Fibroblast of lung (primary cell): ENCODE measurements around the gene SCN4A. TPM values are rescaled to one million over a fixed set of nuclear protein-coding genes. Genes with fewer than 3 reads are reported as not detected.
A peak's percentile ranks its signal among the peaks of the same experiment; 100 is the strongest.
"Not testable (repeated sequence)": the region's sequence is repeated elsewhere in the genome, so short reads cannot be mapped to it uniquely, and the experiment has no call there.

Experiments used
- DNase-seq, 2 donors: peaks; one replicate each; pipeline versions ENCODE4 v3.0.0 to v3.0.0-alpha.2; 2010; ENCODE audit warnings: low read depth in 2 of 2
- H2AFZ ChIP-seq: 2 replicates; pipeline ENCODE4 v1.5.1; 2012; ENCODE audit warnings: low read length, control low read depth, inconsistent platforms
- H3K27ac ChIP-seq: 2 replicates; pipeline ENCODE4 v1.5.1; 2011; ENCODE audit warnings: low read length, control low read depth; ENCODE audit not compliant: insufficient read depth
- H3K27me3 ChIP-seq: 2 replicates; pipeline ENCODE4 v1.5.1; 2011; ENCODE audit warnings: mild to moderate bottlenecking, low read length; ENCODE audit not compliant: control insufficient read depth, insufficient read depth
- H3K36me3 ChIP-seq: 2 replicates; pipeline ENCODE4 v1.5.1; 2011; ENCODE audit warnings: low read length; ENCODE audit not compliant: control insufficient read depth, insufficient read depth
- H3K4me1 ChIP-seq: 2 replicates; pipeline ENCODE4 v1.5.1; 2011; ENCODE audit warnings: low read length; ENCODE audit not compliant: control insufficient read depth, insufficient read depth; ENCODE audit errors: extremely low read depth
- H3K4me2 ChIP-seq: 2 replicates; pipeline ENCODE4 v1.5.1; 2011; ENCODE audit warnings: low read length, control low read depth; ENCODE audit not compliant: insufficient read depth; ENCODE audit errors: extremely low read depth
- H3K4me3 ChIP-seq, 4 experiments: fragments of 200-600 bp in 1 of 4; sonication (generic) in 1 of 4; replicated peaks in 1 of 4; 2 replicates each; pipeline ENCODE4 v1.5.1; 2011 to 2016; ENCODE audit warnings: low read length in 4 of 4, low read depth in 3 of 4, mild to moderate bottlenecking in 3 of 4, control low read depth in 2 of 4, inconsistent platforms in 1 of 4, mixed read lengths in 1 of 4; ENCODE audit not compliant: insufficient read depth in 1 of 4; ENCODE audit errors: control extremely low read depth in 1 of 4
- H3K79me2 ChIP-seq: 2 replicates; pipeline ENCODE4 v1.5.1; 2012; ENCODE audit warnings: mild to moderate bottlenecking, low read length, inconsistent platforms; ENCODE audit not compliant: control insufficient read depth, insufficient read depth
- H3K9ac ChIP-seq: 2 replicates; pipeline ENCODE4 v1.5.1; 2011; ENCODE audit warnings: mild to moderate bottlenecking, low read length, control low read depth; ENCODE audit not compliant: insufficient read depth
- H3K9me3 ChIP-seq: 2 replicates; pipeline ENCODE4 v1.5.1; 2012; ENCODE audit warnings: low read depth, low read length; ENCODE audit not compliant: control insufficient read depth, insufficient read depth
- H4K20me1 ChIP-seq: 2 replicates; pipeline ENCODE4 v1.5.1; 2011; ENCODE audit warnings: low read length; ENCODE audit not compliant: control insufficient read depth, insufficient read depth; ENCODE audit errors: extremely low read depth
- polyA plus RNA-seq, 2 donors: library from polyadenylated mRNA; depleted of rRNA in 1 of 2; stranded (reverse) in 1 of 2; unstranded in 1 of 2; fragments of >200 nt; gene quantifications; 2 replicates each; pipeline ENCODE4 v1.2.1, GENCODE V29; 2011 to 2012; ENCODE audit warnings: missing spikeins in 1 of 2
- total RNA-seq: library from RNA; depleted of rRNA; stranded (reverse); fragments of >200 nt; gene quantifications from 2 replicates; pipeline ENCODE4 v1.2.1, GENCODE V29; 2014
- TF ChIP-seq, protein P1 (sequence below), 2 donors: IDR thresholded peaks in 1 of 2; conservative IDR thresholded peaks in 1 of 2; 1 replicate in 1 of 2; 2 replicates in 1 of 2; pipeline ENCODE4 v1.5.1; 2011 to 2012; ENCODE audit warnings: low read length in 2 of 2, control low read depth in 1 of 2, inconsistent platforms in 1 of 2, low read depth in 1 of 2, mild to moderate bottlenecking in 1 of 2

Gene SCN4A
- total and polyA plus RNA-seq, 2 donors (not counting 1 experiment from before 2014, with no cell fraction given) = 0.83 TPM; not detected in 1

DNA sequence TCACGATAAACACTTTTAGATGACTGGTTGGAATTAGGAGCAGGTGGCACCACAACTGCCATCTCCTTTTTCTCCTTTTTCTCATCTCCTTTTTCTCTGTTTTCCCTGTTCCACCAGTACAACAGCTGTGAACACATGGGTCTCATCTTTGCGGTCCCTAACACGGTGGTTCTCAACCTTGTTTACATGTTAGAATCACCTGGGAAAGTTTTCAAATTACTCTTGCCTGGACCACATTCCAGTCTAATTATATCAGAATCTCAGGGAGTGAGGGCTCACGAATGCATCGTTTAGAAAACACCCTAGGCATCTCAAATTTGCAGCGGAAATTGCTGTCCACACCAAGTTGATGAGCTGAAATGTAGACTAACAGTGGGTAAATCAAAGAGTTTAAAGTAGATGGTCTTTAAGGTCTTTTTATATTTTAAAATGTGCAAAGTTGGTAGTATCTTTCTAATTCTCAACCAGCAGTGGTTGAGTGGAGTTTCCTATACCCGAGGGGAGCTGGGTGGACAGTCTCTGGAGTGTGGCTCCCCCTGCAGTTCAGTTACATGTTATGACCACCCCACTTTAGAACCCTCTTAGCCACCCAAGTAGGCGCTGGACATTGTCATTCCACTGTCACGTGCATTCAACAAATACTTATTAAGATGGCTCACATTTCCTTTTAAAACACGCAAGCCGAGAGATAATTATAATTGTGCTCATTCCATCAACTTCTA lies 80.2 kb downstream of the SCN4A start:
- H3K4me2 ChIP-seq, DNase-seq, H3K27me3 ChIP-seq: not testable (repeated sequence)

DNA sequence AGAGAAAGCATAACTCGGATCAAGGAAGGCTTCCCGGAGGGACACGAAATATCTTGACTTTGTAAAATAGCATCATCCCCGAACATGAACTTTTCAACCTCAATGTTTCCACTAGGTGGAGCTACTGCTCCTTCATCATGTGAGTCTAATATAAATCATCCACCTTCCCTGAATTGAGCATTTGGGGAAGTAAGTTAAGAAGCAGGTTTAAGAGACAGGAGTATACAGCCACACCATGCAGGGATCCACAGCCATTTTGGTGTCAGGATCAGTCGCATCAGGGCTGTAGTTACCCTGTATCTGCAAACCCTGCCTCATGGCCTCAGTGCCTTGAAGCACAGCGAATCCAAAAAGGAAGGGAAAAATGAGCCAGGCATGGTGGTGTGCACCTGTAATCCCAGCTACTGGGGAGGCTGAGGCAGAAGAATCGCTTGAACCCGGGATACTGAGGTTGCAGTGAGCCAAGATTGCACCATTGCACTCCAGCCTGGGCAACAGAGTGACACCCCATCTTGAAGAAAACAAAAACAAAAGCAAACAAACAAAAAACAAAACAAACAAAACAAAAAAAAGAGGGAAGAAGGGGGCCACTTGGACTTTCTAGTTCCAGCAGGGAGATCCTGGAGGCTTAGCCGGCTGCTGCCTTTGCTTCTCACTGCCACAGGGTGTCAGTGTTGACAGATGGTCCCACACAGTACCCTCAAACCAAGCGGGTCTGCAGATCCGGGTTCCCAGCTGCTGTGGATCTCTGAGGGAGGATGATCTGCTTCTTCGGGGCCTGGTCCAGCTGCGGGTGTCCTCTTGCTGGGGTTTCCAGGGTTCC lies 83.5 kb downstream of the SCN4A start:
- H3K79me2 ChIP-seq, H3K4me2 ChIP-seq, H3K36me3 ChIP-seq, H3K9ac ChIP-seq, H3K4me1 ChIP-seq, H3K4me3 ChIP-seq, H3K27ac ChIP-seq, H2AFZ ChIP-seq, H4K20me1 ChIP-seq, H3K27me3 ChIP-seq, H3K9me3 ChIP-seq: not testable (repeated sequence)
- DNase-seq = peak; percentile 11 to 27
- TF ChIP-seq, protein P1, sequence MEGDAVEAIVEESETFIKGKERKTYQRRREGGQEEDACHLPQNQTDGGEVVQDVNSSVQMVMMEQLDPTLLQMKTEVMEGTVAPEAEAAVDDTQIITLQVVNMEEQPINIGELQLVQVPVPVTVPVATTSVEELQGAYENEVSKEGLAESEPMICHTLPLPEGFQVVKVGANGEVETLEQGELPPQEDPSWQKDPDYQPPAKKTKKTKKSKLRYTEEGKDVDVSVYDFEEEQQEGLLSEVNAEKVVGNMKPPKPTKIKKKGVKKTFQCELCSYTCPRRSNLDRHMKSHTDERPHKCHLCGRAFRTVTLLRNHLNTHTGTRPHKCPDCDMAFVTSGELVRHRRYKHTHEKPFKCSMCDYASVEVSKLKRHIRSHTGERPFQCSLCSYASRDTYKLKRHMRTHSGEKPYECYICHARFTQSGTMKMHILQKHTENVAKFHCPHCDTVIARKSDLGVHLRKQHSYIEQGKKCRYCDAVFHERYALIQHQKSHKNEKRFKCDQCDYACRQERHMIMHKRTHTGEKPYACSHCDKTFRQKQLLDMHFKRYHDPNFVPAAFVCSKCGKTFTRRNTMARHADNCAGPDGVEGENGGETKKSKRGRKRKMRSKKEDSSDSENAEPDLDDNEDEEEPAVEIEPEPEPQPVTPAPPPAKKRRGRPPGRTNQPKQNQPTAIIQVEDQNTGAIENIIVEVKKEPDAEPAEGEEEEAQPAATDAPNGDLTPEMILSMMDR (conservative IDR thresholded peaks at IDR 0.05 in 1 of 2, IDR thresholded peaks at IDR 0.05 in 1 of 2; ENCODE audit: low read depth in 1 of 2, low read length in 2 of 2) = peak; percentile 42 to 54

More for the DNA sequence above, 80.2 kb downstream of the SCN4A start:
- not testable (repeated sequence) for H3K4me3 ChIP-seq, H4K20me1 ChIP-seq, H2AFZ ChIP-seq, H3K9me3 ChIP-seq, H3K36me3 ChIP-seq, H3K4me1 ChIP-seq, H3K27ac ChIP-seq, H3K79me2 ChIP-seq, H3K9ac ChIP-seq
- TF ChIP-seq, protein P1 (conservative IDR thresholded peaks at IDR 0.05 in 1 of 2, IDR thresholded peaks at IDR 0.05 in 1 of 2; ENCODE audit: low read depth in 1 of 2, low read length in 2 of 2) = peak in 1 of 2 donors; percentile 13

Other genes with a start within 250 kb of the SCN4A start
- gene STRADA, start 231.1 kb downstream of the SCN4A start, total RNA-seq = 14.6 and 22.8 TPM in 2 replicates
- gene STRADA, start 231.1 kb downstream of the SCN4A start, polyA plus RNA-seq = 22.8 and 29.2 TPM in 2 replicates
- 64.5 and 65.6 TPM in 2 replicates for gene CCDC47, start 199.3 kb downstream of the SCN4A start, total RNA-seq
- gene CCDC47, start 199.3 kb downstream of the SCN4A start, polyA plus RNA-seq = 72.3 and 83.2 TPM in 2 replicates
- gene DDX42, start 198.7 kb downstream of the SCN4A start, total RNA-seq = 53.4 and 61.8 TPM in 2 replicates
- 67.0 and 81.5 TPM in 2 replicates for gene DDX42, start 198.7 kb downstream of the SCN4A start, polyA plus RNA-seq
- gene PSMC5, start 145.5 kb downstream of the SCN4A start, total RNA-seq = 61.9 and 66.9 TPM in 2 replicates
- gene PSMC5, start 145.5 kb downstream of the SCN4A start, polyA plus RNA-seq = 216 and 276 TPM in 2 replicates
- gene FTSJ3, start 145.3 kb downstream of the SCN4A start, total RNA-seq = 61.8 and 86.5 TPM in 2 replicates
- 37.8 and 62.2 TPM in 2 replicates for gene FTSJ3, start 145.3 kb downstream of the SCN4A start, polyA plus RNA-seq
- 87.0 and 94.5 TPM in 2 replicates for gene SMARCD2, start 130.2 kb downstream of the SCN4A start, total RNA-seq
- 51.1 and 57.9 TPM in 2 replicates for gene SMARCD2, start 130.2 kb downstream of the SCN4A start, polyA plus RNA-seq
- not detected in 2 replicates for gene CSH2, start 99.2 kb downstream of the SCN4A start, total RNA-seq
- not detected in 2 replicates for gene CSH2, start 99.2 kb downstream of the SCN4A start, polyA plus RNA-seq
- gene GH2, start 91.0 kb downstream of the SCN4A start, total RNA-seq = not detected in 2 replicates
- not detected in 2 replicates for gene GH2, start 91.0 kb downstream of the SCN4A start, polyA plus RNA-seq
- gene CSH1, start 76.3 kb downstream of the SCN4A start, total RNA-seq = not detected in 2 replicates
- gene CSH1, start 76.3 kb downstream of the SCN4A start, polyA plus RNA-seq = not detected in 2 replicates
- not detected in 2 replicates for gene CSHL1, start 61.7 kb downstream of the SCN4A start, total RNA-seq
- gene CSHL1, start 61.7 kb downstream of the SCN4A start, polyA plus RNA-seq = not detected in 2 replicates
- not detected in 2 replicates for gene GH1, start 54.1 kb downstream of the SCN4A start, total RNA-seq
- gene GH1, start 54.1 kb downstream of the SCN4A start, polyA plus RNA-seq = not detected in 2 replicates
- 0.17 and 0.26 TPM in 2 replicates for gene CD79B, start 40.6 kb downstream of the SCN4A start, total RNA-seq
- 0.72 TPM in 1 of 2 replicates, not detected in the other for gene CD79B, start 40.6 kb downstream of the SCN4A start, polyA plus RNA-seq
- 0.17 and 0.26 TPM in 2 replicates for gene PRR29, start 25.4 kb upstream of the SCN4A start, total RNA-seq
- 0.02 and 0.19 TPM in 2 replicates for gene PRR29, start 25.4 kb upstream of the SCN4A start, polyA plus RNA-seq
- 2.6 and 3.5 TPM in 2 replicates for gene ICAM2, start 47.7 kb upstream of the SCN4A start, total RNA-seq
- 0.45 and 1.1 TPM in 2 replicates for gene ICAM2, start 47.7 kb upstream of the SCN4A start, polyA plus RNA-seq
- 11.7 and 13.9 TPM in 2 replicates for gene ERN1, start 157.2 kb upstream of the SCN4A start, total RNA-seq
- 3.3 and 3.4 TPM in 2 replicates for gene ERN1, start 157.2 kb upstream of the SCN4A start, polyA plus RNA-seq